Measurements from ENCODE around the gene ONECUT3. TPM values are rescaled to one million over a fixed set of nuclear protein-coding genes. Genes with fewer than 3 reads are reported as not detected.

Gene ONECUT3
- total and polyA plus RNA-seq, 8 donors = 0.13 TPM; not detected in 7

- peaks cover 0 to 29% (median 0%) of the 10 kb centered on the region in 4 donors for H3K27me3 ChIP-seq
- no peak for FAIRE-seq
Observed at GRCh38 chr19:1768918-1769644, 15.8 kb downstream of the ONECUT3 start.

GRCh38 chr19:1769645-1769985, 16.3 kb downstream of the ONECUT3 start:
- H3K27ac ChIP-seq = no peak overlapping the region
- 4 to 8% methylated on average over 12 of the region's 12 CpGs for WGBS, 2 donors
- no peak for FAIRE-seq
- no peaks in the 10 kb centered on the region for H3K36me3 ChIP-seq
- no peak for ATAC-seq
- TF ChIP-seq CTCF (IDR thresholded peaks at IDR 0.05) = no peak
- no peaks in the 10 kb centered on the region for H3K4me1 ChIP-seq
- H3K9me3 ChIP-seq = peaks cover 0 to 3% (median 0%) of the 10 kb centered on the region in 4 donors
- H3K4me3 ChIP-seq = no peak overlapping the region
- H3K27me3 ChIP-seq = peaks cover 0 to 29% (median 0%) of the 10 kb centered on the region in 4 donors
- intact Hi-C loops (cut with DNase I) = loop anchor here in 2 of 3 donors (5.0 to 10.0 kb wide), 2 partner anchors 97 to 225 kb away; no protein-coding TSS in a partner anchor
- peak in 1 of 6 donors; percentile 32 for DNase-seq

More at GRCh38 chr19:1768918-1769644, 15.8 kb downstream of the ONECUT3 start:
- no peak for TF ChIP-seq CTCF (IDR thresholded peaks at IDR 0.05)
- Histone ChIP-seq H3K9me3 (peaks cover 0 to 3% (median 0%) of the 10 kb centered on the region in 4 donors), H3K4me1 (no peaks in the 10 kb centered on the region), H3K36me3 (no peaks in the 10 kb centered on the region), H3K4me3 (no peak overlapping the region), H3K27ac (no peak overlapping the region)
- intact Hi-C loops (cut with DNase I) = loop anchor here in 2 of 3 donors (5.0 to 10.0 kb wide), 2 partner anchors 97 to 224 kb away; no protein-coding TSS in a partner anchor
- DNase-seq (peak in 1 of 6 donors; percentile 36), ATAC-seq (no peak)
- 52 to 73% methylated on average over 9 of the region's 9 CpGs for WGBS, 2 donors

- peaks cover 0 to 30% (median 0%) of the 10 kb centered on the region in 4 donors for H3K27me3 ChIP-seq
- DNase-seq = peak in 1 of 6 donors; percentile 1
- peaks cover 0 to 3% (median 0%) of the 10 kb centered on the region in 4 donors for H3K9me3 ChIP-seq
- WGBS, 2 donors = 66 to 76% methylated on average over 4 of the region's 4 CpGs
- H3K4me1 ChIP-seq = no peaks in the 10 kb centered on the region
- no peak for TF ChIP-seq CTCF (IDR thresholded peaks at IDR 0.05)
- H3K27ac ChIP-seq = no peak overlapping the region
- intact Hi-C loops (cut with DNase I) = no loop called here
- H3K36me3 ChIP-seq = no peaks in the 10 kb centered on the region
- no peak for ATAC-seq
- no peak for FAIRE-seq
- H3K4me3 ChIP-seq = no peak overlapping the region
Observed at GRCh38 chr19:1770866-1771576, 17.7 kb downstream of the ONECUT3 start.

- Histone ChIP-seq H3K4me3 (no peak overlapping the region), H3K27me3 (peaks cover 0 to 27% (median 0%) of the 10 kb centered on the region in 4 donors), H3K4me1 (no peaks in the 10 kb centered on the region), H3K36me3 (no peaks in the 10 kb centered on the region), H3K9me3 (peaks cover 0 to 3% (median 0%) of the 10 kb centered on the region in 4 donors), H3K27ac (no peak overlapping the region)
- no peak for TF ChIP-seq CTCF (IDR thresholded peaks at IDR 0.05)
- no peak for DNase-seq
- WGBS, 2 donors = 33 to 36% methylated on average over 8 of the region's 8 CpGs
- intact Hi-C loops (cut with DNase I) = no loop called here
- no peak for FAIRE-seq
- ATAC-seq = no peak
Observed at GRCh38 chr19:1773184-1773583, 19.9 kb downstream of the ONECUT3 start.

Measured in pancreas (tissue), 10 donors.